ENCODE results near the gene PPP1R14C.
"Not testable (repeated sequence)": the region's sequence is repeated elsewhere in the genome, so short reads cannot be mapped to it uniquely, and the experiment has no call there.

DNA sequence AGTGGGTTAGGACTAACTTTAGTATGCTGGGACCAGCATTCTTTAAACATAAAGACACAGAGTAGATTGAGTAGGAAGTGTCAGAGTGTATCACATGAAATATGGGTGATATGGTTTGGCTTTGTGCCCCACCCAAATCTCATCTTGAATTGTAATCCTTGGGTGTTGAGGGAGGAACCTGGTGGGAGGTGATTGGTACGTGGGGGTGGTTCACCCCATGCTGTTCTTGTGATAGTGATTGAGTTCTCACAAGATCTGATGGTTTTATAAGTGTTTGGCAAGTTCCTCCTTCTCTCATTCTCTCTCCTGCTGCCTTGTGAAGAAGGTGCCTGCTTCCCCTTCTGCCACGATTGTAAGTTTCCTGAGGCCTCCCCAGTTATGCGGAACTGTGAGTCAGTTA is 5.1 kb upstream of the PPP1R14C start:
- TF ChIP-seq, protein P1, sequence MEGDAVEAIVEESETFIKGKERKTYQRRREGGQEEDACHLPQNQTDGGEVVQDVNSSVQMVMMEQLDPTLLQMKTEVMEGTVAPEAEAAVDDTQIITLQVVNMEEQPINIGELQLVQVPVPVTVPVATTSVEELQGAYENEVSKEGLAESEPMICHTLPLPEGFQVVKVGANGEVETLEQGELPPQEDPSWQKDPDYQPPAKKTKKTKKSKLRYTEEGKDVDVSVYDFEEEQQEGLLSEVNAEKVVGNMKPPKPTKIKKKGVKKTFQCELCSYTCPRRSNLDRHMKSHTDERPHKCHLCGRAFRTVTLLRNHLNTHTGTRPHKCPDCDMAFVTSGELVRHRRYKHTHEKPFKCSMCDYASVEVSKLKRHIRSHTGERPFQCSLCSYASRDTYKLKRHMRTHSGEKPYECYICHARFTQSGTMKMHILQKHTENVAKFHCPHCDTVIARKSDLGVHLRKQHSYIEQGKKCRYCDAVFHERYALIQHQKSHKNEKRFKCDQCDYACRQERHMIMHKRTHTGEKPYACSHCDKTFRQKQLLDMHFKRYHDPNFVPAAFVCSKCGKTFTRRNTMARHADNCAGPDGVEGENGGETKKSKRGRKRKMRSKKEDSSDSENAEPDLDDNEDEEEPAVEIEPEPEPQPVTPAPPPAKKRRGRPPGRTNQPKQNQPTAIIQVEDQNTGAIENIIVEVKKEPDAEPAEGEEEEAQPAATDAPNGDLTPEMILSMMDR (IDR thresholded peaks at IDR 0.05; ENCODE audit: low read depth, low read length) = not testable (repeated sequence)
- not testable (repeated sequence) for TF ChIP-seq EZH2phosphoT487 (IDR thresholded peaks at IDR 0.05; ENCODE audit: low read depth)

All from OCI-LY3 (cell line).